ENCODE results near the gene LRRC18.

LRRC18 gene

GRCh38 chr10:48879451-48879850, 60.2 kb downstream of the LRRC18 start:
- no peak for DNase-seq (ENCODE audit: low read depth)
- TF ChIP-seq, protein P1, sequence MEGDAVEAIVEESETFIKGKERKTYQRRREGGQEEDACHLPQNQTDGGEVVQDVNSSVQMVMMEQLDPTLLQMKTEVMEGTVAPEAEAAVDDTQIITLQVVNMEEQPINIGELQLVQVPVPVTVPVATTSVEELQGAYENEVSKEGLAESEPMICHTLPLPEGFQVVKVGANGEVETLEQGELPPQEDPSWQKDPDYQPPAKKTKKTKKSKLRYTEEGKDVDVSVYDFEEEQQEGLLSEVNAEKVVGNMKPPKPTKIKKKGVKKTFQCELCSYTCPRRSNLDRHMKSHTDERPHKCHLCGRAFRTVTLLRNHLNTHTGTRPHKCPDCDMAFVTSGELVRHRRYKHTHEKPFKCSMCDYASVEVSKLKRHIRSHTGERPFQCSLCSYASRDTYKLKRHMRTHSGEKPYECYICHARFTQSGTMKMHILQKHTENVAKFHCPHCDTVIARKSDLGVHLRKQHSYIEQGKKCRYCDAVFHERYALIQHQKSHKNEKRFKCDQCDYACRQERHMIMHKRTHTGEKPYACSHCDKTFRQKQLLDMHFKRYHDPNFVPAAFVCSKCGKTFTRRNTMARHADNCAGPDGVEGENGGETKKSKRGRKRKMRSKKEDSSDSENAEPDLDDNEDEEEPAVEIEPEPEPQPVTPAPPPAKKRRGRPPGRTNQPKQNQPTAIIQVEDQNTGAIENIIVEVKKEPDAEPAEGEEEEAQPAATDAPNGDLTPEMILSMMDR (IDR thresholded peaks at IDR 0.05; ENCODE audit: low read length, missing control alignments) = no peak
- H3K4me3 ChIP-seq (replicated peaks; ENCODE audit: low read depth, low read length) = no peak overlapping the region

GRCh38 chr10:48878091-48878490, 61.5 kb downstream of the LRRC18 start:
- TF ChIP-seq, protein P1 (IDR thresholded peaks at IDR 0.05; ENCODE audit: low read length, missing control alignments) = no peak
- DNase-seq (ENCODE audit: low read depth) = no peak

DNA sequence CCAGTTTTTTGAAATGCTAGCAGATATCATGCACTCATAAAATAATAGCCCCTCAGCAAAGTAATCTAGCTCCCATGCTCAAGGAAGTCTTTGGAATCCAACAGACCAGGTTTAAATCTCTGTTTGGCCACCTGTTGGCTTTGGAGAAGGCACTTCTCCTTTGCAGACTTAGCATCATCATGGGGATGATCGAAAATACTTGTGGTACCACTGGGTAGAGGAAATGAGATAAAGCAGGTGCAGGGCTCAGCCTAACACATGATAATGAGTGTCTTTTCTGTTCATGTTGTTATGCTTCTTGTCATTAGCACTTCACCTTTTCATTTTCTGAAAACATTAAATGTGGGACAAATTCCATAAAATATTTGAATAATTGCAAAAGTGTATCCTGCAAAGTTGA, 67.4 kb downstream of the LRRC18 start:
- DNase-seq (ENCODE audit: low read depth) = no peak
- TF ChIP-seq, protein P1 (IDR thresholded peaks at IDR 0.05; ENCODE audit: low read length, missing control alignments) = no peak
- no peak overlapping the region for H3K4me3 ChIP-seq (replicated peaks; ENCODE audit: low read depth, low read length)

More at GRCh38 chr10:48878091-48878490, 61.5 kb downstream of the LRRC18 start:
- H3K4me3 ChIP-seq (replicated peaks; ENCODE audit: low read depth, low read length) = no peak overlapping the region
